Activated naive CD4-positive, alpha-beta T cell treated with anti-CD3 and anti-CD28 coated beads, Interleukin-2, amount 50 U/mL, for 24 hours (primary cell): ENCODE measurements around the gene STX11.
A peak's percentile ranks its signal among the peaks of the same experiment; 100 is the strongest.

Source experiments
- H3K27ac Mint-ChIP-seq: one replicate; pipeline ENCODE4 v1.8.0; 2021; ENCODE audit warnings: mild to moderate bottlenecking, mixed read lengths
- H3K27me3 Mint-ChIP-seq: one replicate; pipeline ENCODE4 v1.8.0; 2021; ENCODE audit warnings: mixed read lengths
- H3K36me3 Mint-ChIP-seq: one replicate; pipeline ENCODE4 v1.8.0; 2021; ENCODE audit warnings: mixed read lengths
- H3K4me1 Mint-ChIP-seq: one replicate; pipeline ENCODE4 v1.8.0; 2021; ENCODE audit warnings: mixed read lengths
- H3K4me3 Mint-ChIP-seq: one replicate; pipeline ENCODE4 v1.8.0; 2021; ENCODE audit warnings: mild to moderate bottlenecking, mixed read lengths
- H3K9me3 Mint-ChIP-seq: one replicate; pipeline ENCODE4 v1.8.0; 2021; ENCODE audit warnings: mixed read lengths

STX11 gene

DNA sequence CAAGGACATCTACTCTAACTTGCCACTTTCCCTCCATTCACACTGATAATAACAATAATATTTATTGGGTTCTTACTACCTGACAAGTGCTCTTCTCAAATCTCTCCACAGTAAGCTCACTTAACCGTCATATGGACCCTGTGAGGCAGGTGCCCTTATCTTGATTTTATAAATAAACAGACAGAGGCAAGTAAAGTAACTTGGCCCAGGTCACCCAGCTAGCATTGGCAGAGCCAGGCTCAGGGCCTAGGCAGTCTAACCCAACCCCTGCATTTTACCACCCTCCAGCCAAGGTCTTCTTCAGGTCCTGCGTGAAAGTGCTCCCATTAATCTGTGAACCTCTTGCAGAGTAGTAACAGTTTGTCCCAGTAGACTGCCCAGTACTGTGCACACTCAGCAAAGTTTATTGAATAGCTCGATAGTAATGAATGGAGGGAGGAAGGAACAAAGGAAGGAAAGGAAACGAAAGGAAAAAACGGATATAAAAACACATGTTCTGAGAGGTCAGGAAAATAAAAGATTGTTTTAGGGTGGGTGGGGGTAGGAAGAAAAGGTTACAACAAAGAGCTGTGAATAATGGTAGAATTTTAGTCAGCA, 17.0 kb upstream of the STX11 start:
- H3K4me1 Mint-ChIP-seq, result peaks cover 49% of the 10 kb centered on the region
- peaks cover 2% of the 10 kb centered on the region for H3K27me3 Mint-ChIP-seq
- H3K4me3 Mint-ChIP-seq, result no peak overlapping the region
- H3K9me3 Mint-ChIP-seq, result no peaks in the 10 kb centered on the region
- H3K36me3 Mint-ChIP-seq, result peaks cover 2% of the 10 kb centered on the region
- peak overlapping the region; percentile 85 for H3K27ac Mint-ChIP-seq

DNA sequence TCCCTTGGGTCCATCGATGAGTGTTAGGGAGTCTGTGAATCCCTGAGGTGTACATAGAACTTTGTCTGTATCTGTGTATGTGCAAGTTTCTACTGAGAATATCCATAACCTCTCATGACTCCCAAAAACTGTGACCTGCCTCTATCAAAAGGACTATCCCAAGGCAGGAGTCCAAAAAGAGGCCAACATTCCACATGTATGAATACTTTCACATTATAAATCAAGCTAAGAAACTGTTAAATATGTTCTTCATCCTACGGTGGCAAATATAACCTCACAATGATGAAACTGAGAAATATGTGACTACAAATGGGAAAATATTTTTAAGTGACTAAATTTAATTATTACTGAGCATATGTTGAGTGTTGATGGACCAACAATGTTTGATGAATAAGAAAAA, 16.1 kb upstream of the STX11 start:
- no peaks in the 10 kb centered on the region for H3K9me3 Mint-ChIP-seq
- peaks cover 2% of the 10 kb centered on the region for H3K36me3 Mint-ChIP-seq
- no peaks in the 10 kb centered on the region for H3K27me3 Mint-ChIP-seq
- peaks cover 40% of the 10 kb centered on the region for H3K4me1 Mint-ChIP-seq
- H3K4me3 Mint-ChIP-seq, result no peak overlapping the region
- no peak overlapping the region for H3K27ac Mint-ChIP-seq

DNA sequence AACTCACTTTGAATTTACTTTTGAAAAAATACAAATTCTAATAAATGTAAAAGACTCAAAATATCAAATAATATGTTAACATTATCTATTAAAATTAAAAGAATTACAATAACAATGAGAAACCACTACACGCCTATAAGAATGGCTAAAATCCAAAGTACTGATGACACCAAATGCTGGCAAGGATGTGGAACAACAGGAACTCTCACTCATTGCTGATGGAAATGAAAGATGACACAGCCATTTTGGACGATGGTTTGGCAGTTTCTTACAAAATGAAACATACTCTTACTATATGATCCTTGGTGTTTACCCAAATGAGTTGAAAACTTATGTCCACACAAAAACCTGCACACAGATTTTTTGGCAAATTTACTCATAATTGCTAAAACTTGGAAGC, 15.6 kb upstream of the STX11 start:
- Mint-ChIP-seq H3K27ac (no peak overlapping the region), H3K4me1 (peaks cover 35% of the 10 kb centered on the region), H3K27me3 (no peaks in the 10 kb centered on the region), H3K36me3 (peaks cover 2% of the 10 kb centered on the region), H3K4me3 (no peak overlapping the region), H3K9me3 (no peaks in the 10 kb centered on the region)

DNA sequence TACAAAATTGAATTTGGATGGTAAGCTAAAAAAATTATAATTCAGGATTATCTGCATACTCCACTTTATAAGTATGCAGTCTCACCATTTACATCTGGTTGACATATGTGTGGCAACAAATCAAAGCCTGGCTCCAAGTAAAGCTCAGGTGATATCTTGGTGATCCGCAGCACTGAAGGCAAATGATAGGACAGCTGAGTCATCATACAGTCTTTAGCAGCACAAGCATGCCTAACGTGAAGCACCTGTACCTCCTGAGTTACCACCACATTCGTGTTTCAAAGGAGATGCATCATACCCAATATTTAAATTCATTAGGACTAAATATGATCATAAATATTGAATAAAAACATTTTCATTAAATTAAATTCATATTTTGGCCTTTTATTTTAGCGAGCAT, 11.8 kb upstream of the STX11 start:
- no peaks in the 10 kb centered on the region for H3K9me3 Mint-ChIP-seq
- H3K4me3 Mint-ChIP-seq, result no peak overlapping the region

DNA sequence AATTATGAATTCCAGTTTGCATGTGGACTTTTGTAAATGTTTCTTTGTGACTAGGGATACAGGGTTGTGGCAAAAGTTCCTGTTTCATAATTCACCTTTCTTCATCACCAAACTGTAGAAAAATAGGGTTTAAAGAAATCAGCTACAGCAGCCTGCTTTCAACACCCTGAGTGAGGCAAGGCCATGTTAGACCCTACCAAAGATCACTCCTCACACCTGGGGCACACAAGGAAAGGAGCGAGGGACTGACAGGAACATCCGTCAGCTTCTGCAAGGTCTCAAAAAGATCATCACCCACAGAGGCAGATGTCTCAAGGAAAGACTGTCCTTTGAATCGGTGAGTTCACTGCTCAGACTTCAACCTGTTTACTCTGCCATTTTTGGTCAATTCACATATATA, 10.5 kb upstream of the STX11 start:
- Mint-ChIP-seq H3K9me3 (no peaks in the 10 kb centered on the region), H3K4me3 (no peak overlapping the region), H3K4me1 (no peaks in the 10 kb centered on the region), H3K27ac (no peak overlapping the region), H3K36me3 (no peaks in the 10 kb centered on the region), H3K27me3 (no peaks in the 10 kb centered on the region)

More for the DNA sequence above, 11.8 kb upstream of the STX11 start:
- Mint-ChIP-seq H3K4me1 (peaks cover 4% of the 10 kb centered on the region), H3K36me3 (no peaks in the 10 kb centered on the region), H3K27me3 (no peaks in the 10 kb centered on the region), H3K27ac (no peak overlapping the region)

DNA sequence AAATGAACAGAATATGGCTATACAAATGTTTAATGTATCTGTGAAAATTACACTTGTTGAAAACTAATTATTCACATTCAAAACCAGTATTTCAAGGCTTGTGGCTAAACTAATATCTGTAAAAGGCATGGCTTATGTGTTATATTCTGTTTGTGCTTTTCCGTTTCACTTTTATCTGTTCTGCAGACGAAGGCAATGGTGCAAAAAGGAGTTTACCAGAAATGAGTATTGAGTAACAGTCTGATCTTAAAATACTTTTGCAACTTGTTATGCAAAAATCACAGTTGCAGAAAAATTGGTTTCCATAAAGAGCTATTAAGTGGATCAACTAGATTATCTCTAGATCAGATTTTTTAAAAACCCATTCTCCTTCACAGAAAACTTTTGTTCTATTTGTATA, 9.4 kb upstream of the STX11 start:
- H3K27me3 Mint-ChIP-seq, result no peaks in the 10 kb centered on the region

DNA sequence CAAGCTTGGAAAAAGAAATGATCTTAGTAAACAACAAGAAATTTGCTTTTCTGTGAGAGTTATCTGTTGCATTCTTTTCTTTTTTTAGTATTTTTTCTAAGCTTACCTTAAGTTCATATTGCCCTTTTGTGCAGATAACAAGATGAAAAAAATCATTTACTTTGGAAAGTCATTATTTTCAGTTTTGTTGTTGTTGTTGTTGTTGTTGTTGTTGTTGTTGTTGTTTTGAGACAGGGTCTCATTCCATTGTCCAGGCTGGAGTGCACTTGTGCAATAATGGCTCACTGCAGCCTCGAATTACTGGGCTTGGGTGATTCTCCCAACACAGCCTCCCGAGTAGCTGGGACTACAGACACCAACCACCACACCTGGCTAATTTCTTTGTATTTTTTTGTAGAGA, 8.8 kb upstream of the STX11 start:
- Mint-ChIP-seq H3K36me3 (no peaks in the 10 kb centered on the region), H3K9me3 (no peaks in the 10 kb centered on the region), H3K4me1 (no peaks in the 10 kb centered on the region), H3K27ac (no peak overlapping the region), H3K27me3 (no peaks in the 10 kb centered on the region), H3K4me3 (no peak overlapping the region)

More for the DNA sequence above, 9.4 kb upstream of the STX11 start:
- Mint-ChIP-seq H3K4me3 (no peak overlapping the region), H3K4me1 (no peaks in the 10 kb centered on the region), H3K9me3 (no peaks in the 10 kb centered on the region), H3K36me3 (no peaks in the 10 kb centered on the region), H3K27ac (no peak overlapping the region)

DNA sequence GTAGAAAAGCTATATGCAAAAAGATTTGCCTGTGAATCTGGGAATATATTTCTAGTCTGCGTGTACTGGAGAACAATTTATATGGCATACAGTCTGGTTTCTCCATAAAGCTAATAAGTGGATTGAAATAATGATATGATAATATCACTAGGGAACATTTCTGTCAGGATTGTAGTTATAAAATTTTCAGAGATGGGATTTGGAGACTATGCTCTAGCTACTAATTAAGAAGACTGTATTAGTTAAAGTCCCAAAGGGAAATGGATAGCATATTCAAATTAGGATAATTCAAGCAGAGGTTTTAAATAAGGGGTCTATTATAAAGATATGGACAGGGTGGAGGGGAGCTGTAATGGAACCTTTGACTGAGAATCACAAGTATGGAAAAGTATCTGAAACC, 7.2 kb upstream of the STX11 start:
- H3K9me3 Mint-ChIP-seq, result no peaks in the 10 kb centered on the region
- H3K4me3 Mint-ChIP-seq, result no peak overlapping the region
- no peak overlapping the region for H3K27ac Mint-ChIP-seq
- no peaks in the 10 kb centered on the region for H3K27me3 Mint-ChIP-seq
- no peaks in the 10 kb centered on the region for H3K36me3 Mint-ChIP-seq
- no peaks in the 10 kb centered on the region for H3K4me1 Mint-ChIP-seq

DNA sequence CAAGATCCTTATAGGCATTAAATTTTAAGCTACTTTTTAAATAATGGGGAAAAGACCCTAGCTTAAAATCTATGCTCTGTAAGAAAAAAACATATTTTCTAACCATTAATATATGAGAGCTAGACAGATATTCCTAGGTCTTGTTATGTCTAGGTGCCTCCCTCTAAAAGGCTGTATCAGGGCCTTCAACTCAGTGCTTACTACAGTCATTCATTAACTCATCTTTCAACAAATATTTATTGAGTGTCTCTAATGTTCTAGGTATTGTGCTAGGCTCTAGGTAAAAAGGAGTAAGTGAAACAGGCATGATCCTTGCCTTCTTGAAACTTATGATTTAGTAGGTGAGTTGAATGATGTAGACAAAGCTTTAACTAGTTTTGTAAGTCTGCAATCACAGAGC, 6.4 kb upstream of the STX11 start:
- no peaks in the 10 kb centered on the region for H3K9me3 Mint-ChIP-seq
- no peak overlapping the region for H3K4me3 Mint-ChIP-seq
- no peaks in the 10 kb centered on the region for H3K36me3 Mint-ChIP-seq
- no peaks in the 10 kb centered on the region for H3K27me3 Mint-ChIP-seq
- H3K27ac Mint-ChIP-seq, result no peak overlapping the region
- no peaks in the 10 kb centered on the region for H3K4me1 Mint-ChIP-seq

DNA sequence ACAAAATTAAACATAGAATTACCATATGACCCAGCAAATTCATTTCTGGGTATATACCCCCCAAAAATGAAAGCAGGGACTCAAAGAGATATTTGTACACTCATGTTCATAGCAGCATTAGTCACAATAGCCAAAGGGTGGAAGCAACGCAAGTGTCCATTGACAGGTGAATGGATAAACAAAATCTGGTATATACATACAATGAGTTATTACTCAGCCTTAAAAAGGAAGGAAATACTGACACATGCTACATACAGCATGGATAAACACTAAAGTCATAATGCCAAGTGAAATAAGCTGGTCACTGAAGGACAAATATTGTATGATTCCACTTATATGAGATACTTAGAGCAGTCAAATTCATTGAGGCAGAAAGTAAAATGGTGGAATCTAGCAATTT, 5.3 kb upstream of the STX11 start:
- H3K4me3 Mint-ChIP-seq, result no peak overlapping the region

DNA sequence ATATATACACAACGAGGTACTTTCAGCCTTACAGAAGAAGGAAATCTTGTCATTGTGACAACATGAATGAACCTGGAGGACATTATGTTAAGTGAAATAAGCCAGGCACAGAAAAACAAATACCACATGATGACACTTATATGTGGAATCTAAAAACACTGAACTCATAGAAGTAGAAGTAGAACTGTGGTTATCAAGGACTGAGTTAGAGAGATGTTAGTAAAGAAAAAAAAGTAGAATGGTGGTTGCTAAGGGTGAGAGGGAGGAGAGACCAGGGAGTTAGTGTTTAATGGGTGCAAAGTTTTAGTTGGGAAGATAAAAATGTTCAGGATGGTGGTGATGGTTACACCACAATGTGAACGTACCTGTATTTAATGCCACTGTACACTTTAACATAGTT, 4.8 kb upstream of the STX11 start:
- H3K27me3 Mint-ChIP-seq, result no peaks in the 10 kb centered on the region
- no peaks in the 10 kb centered on the region for H3K36me3 Mint-ChIP-seq
- peaks cover 5% of the 10 kb centered on the region for H3K4me1 Mint-ChIP-seq
- H3K4me3 Mint-ChIP-seq, result no peak overlapping the region
- H3K27ac Mint-ChIP-seq, result peak overlapping the region; percentile 4
- no peaks in the 10 kb centered on the region for H3K9me3 Mint-ChIP-seq

More for the DNA sequence above, 5.3 kb upstream of the STX11 start:
- Mint-ChIP-seq H3K27ac (no peak overlapping the region), H3K36me3 (no peaks in the 10 kb centered on the region), H3K27me3 (no peaks in the 10 kb centered on the region), H3K4me1 (peaks cover 5% of the 10 kb centered on the region), H3K9me3 (no peaks in the 10 kb centered on the region)

DNA sequence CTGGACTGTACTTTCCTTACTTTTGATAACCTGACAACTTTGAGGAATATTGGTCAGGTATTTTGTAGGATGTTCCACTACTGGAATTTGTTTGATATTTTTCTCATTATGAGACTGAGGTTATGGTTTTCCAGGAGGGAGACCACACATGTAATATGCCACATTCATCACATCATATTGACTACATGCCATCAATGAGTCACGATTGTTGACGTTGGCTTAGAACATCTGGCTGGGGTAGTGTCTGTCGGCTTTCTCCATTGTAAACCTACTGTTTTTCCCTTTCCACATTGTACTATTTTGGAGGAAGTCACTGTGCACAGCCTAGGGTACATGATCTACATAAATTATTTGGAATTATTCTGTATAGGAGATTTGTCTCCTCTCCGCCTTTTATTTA, 1.4 kb upstream of the STX11 start:
- H3K27me3 Mint-ChIP-seq, result no peaks in the 10 kb centered on the region
- H3K4me3 Mint-ChIP-seq, result no peak overlapping the region
- peak overlapping the region; percentile 8 for H3K27ac Mint-ChIP-seq
- no peaks in the 10 kb centered on the region for H3K9me3 Mint-ChIP-seq
- peaks cover 13% of the 10 kb centered on the region for H3K36me3 Mint-ChIP-seq
- H3K4me1 Mint-ChIP-seq, result peaks cover 32% of the 10 kb centered on the region

DNA sequence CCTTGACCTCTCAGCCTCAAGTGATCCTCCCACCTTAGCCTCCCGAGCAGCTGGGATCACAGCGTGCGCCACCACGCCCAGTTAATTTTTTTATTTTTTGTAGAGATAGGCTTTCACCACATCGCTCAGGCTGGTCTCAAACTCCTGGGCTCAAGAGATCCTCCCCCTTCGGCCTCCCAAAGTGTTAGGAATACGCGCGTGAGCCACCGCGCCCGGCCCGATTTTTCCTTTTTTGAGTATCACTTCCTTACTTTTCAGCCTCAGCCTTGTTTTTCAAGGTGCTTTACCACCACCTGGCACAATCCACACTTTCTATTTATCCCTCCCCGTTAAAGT, 791 bp upstream of the STX11 start:
- no peaks in the 10 kb centered on the region for H3K27me3 Mint-ChIP-seq
- peaks cover 37% of the 10 kb centered on the region for H3K4me1 Mint-ChIP-seq
- H3K4me3 Mint-ChIP-seq, result peak overlapping the region; percentile 83
- no peaks in the 10 kb centered on the region for H3K9me3 Mint-ChIP-seq
- peak overlapping the region; percentile 90 for H3K27ac Mint-ChIP-seq
- H3K36me3 Mint-ChIP-seq, result peaks cover 13% of the 10 kb centered on the region

DNA sequence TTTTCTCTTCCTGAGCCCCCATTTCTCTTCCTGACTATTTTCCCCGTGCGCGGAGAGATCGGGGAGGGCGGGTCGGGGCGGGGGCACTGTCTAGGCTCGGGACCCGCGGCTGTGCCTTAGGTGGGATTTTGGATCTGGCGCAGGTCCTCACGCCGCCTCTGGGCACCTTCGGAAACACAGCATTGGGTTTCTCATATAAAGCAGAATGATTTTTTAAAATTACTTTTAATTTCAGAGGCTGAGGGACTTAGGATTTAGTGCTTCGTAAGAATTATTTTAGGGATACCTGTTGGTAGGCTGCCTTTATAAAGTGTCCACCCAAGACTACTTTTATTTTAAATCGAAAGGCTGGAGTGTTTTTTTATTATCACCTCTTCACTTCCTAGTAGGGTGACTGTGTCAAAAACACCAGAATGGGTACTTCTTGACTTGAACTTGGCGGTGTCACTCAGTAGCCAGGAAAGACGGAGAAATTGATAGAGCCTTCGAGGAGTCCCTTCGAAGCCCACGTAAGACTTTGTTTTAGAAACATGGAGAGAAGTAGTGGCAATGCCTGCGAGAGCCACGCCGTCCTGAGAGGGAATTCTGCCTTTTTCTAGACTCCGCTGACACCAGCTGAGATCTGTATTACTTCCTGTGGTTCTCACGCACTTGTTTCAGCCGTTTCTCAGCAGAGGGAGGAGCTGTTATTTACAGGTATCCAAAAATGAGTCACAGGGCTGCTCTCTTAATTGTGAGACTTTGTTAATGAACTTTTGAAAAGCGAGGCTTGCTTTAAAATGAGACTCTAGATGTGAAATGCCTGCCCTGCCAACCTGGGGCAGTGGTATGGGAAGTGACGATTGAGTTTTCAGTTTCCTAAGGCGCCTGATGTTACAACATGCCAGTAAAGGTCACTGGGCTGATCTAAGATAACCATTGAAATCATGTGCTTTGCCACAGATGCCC, 667 bp downstream of the STX11 start:
- peak overlapping the region; percentile 91 for H3K27ac Mint-ChIP-seq
- no peaks in the 10 kb centered on the region for H3K9me3 Mint-ChIP-seq
- H3K4me3 Mint-ChIP-seq, result peak overlapping the region; percentile 92
- no peaks in the 10 kb centered on the region for H3K27me3 Mint-ChIP-seq
- peaks cover 50% of the 10 kb centered on the region for H3K4me1 Mint-ChIP-seq
- peaks cover 16% of the 10 kb centered on the region for H3K36me3 Mint-ChIP-seq

DNA sequence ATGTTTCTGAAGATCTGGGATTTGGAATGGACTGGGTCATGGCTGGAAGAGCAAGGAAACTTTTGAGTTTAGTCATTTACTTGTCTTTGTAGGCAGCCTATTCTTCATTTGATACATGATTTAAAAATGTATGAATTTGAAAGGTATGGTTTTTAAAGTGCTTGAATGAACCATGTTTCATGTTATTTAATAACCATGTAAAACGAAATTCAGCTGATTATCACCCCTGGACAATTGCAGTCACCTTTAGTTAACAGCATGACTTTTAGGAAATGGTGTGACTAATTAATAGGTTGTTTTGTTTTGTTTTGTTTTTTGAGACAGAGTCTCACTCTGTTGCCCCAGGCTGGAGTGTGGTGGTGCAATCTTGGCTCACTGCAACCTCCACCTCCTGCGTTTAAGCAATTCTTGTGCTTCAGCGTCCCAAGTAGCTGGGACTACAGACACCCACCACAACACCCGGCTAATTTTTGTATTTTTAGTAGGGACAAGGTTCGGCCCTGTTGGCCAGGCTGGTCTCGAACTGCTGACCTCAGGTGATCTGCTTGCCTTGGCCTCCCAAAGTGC, 2.1 kb downstream of the STX11 start:
- Mint-ChIP-seq H3K27me3 (no peaks in the 10 kb centered on the region), H3K4me1 (peaks cover 64% of the 10 kb centered on the region), H3K9me3 (no peaks in the 10 kb centered on the region), H3K36me3 (peaks cover 23% of the 10 kb centered on the region), H3K27ac (peak overlapping the region; percentile 91), H3K4me3 (peak overlapping the region; percentile 92)

DNA sequence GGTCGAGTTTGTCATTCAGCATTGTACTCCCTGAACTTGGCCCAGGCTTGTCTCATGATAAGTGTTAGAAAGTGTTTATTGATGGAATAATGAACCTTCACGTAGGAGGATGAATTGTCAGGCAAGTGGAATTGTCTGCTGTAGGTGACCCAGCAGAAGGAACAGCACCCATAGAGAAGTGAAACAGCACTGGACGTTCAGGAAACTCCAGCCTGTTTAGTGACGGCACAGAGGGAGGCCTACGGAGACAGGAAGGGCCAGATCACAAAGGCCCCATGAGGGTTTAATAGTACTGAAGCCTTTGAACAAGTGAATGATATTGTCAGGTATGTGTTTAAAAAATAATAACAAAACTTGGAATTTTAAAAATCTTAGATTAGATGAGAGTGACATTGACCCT, 2.9 kb downstream of the STX11 start:
- no peaks in the 10 kb centered on the region for H3K27me3 Mint-ChIP-seq
- H3K4me3 Mint-ChIP-seq, result peak overlapping the region; percentile 92
- peak overlapping the region; percentile 68 for H3K27ac Mint-ChIP-seq
- H3K4me1 Mint-ChIP-seq, result peaks cover 64% of the 10 kb centered on the region
- H3K36me3 Mint-ChIP-seq, result peaks cover 23% of the 10 kb centered on the region
- H3K9me3 Mint-ChIP-seq, result no peaks in the 10 kb centered on the region
